PC-9 (cell line): ENCODE measurements around the gene CSNK1G3.

Experiments
- CTCF ChIP-seq: fragments of 200-600 bp; sonication (generic); conservative IDR thresholded peaks from 2 replicates; pipeline ENCODE4 v1.6.1; 2017; ENCODE audit warnings: mixed run types, antibody characterized with exemption, mild to moderate bottlenecking, moderate library complexity
- EZH2 ChIP-seq: fragments of 200-600 bp; sonication (generic); IDR thresholded peaks from 2 replicates; pipeline ENCODE4 v1.8.0; 2017; ENCODE audit warnings: antibody characterized with exemption, low read depth

DNA sequence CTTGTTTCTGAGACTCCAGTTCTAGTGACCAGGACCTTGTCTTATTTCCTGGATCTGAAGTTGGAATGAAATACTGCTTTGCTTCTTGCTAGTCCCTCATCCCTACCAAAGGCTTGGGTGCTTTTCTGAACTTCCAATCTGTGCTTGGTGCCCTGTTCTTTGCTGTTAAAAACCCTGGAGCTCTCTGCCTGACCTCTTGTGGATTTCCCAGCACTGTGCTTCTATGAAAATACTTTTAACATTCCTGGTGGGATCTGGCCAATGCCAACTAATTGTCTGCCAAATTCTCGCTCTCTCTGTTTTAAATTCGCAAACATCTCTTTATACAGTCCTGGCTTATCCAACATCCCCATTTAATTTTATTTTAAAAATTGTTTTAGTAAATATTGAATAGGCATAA lies 26.7 kb upstream of the CSNK1G3 start:
- TF ChIP-seq CTCF (no peak), EZH2 (no peak)
